Fibroblast of peridontal ligament (primary cell): ENCODE results near the gene EIF2D.

Source experiments
- DNase-seq: peaks from one replicate; pipeline ENCODE4 v3.0.0-alpha.2; 2010; ENCODE audit errors: extremely low read depth

The EIF2D gene

DNA sequence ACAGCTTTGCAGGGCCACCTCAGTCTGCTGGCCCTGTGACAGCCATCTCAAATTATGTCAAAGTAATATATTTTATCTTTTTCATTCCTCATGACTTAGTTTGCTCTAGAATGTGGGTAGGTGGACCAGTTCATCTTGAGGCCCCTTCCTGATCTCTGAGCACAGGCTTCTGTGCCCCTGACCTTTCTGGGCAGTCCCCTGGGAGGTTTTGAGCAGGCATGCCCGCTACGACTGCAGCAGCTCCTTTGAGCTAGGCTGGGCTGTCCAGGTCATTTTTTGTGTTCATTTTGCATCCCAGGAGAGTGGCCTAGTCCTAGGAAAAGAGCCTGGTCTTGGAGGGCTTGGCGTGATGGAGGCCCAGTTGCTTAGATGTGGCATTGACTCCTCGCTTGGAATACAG, 42.7 kb downstream of the EIF2D start:
- DNase-seq = no peak

DNA sequence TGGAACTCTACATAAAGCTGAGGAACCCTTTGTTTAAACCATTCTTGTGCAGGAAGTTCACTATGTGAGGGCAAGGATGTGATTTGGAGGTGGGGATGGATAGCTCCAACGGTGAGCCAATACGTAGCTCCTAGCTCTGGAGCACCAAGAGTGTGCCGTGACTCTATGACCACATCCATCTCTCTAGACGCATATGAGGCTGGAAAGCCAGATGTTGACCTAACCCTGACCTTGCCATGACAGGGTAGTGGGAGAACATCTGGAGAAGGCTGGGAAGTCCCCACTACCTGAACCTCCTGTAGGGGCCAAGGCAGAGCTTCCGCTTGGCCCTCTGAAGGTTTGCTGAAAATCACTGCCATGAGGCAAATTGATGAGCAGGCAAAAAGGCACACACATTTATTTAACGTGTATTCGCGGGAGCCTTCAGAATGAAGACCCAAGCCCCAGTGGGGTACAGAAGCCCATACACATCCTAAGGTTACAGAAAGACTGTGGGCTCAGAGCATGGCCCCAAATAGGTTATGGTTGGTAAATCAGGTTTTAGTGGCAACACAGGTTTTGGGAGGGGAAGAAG, 43.4 kb downstream of the EIF2D start:
- DNase-seq = no peak

DNA sequence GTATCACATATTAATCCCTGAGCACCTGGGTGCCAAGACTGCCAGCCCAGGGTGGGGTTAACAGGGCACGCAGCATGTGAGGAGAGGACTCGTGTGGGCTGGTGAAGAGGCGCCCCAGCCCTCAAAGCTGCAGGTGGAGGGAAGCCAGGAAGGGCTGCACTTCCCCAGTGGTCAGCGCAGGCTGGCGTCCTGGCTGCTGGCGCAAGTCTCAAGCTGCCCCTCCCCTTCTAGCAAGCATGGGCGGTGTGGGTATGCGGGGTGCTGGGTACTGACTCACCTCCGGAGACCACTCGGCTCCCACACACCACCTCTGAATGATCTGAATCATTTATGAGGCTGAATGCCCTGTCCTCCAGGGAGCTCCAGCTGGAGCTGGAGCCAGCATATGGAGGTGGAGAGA, 44.0 kb downstream of the EIF2D start:
- no peak for DNase-seq

DNA sequence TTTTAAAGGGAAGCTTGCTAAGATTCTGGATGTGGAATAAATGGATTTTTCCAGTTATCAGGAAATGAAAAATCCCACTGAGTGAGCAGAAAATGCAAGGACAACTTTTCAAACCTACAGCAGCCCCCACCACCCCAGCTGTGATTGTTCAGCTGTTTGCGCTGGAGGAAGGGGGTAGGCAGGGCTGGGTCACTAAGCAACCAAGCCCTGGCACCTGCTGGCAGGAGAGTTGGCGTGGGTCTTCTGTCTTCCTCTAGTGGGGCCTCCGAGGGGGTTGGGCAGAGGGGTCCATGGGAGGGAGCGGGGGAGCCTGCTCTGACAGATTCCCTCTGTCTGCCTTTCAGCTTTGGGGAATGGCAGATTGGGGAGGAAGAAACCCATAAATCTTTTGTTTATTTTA, 45.3 kb downstream of the EIF2D start:
- no peak for DNase-seq

DNA sequence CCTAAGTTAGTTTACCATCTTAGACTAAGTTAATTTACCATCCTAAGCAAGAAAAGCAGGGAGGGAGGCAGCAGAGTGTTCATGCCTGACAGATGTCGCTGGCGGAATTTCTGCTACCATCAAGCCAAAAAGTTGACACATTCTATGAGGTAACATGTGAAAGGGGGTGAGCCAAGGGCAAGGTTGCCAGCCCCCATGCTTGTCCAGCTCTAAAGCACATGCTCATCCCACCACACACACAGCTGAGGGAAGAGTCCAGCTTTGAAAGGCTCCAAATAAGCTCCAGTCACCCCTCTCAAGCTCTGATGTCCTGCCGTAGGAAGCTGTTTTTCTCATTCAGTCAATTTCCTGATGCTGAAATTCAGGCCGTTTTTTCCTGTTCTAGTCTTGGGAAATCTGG, 46.3 kb downstream of the EIF2D start:
- no peak for DNase-seq

DNA sequence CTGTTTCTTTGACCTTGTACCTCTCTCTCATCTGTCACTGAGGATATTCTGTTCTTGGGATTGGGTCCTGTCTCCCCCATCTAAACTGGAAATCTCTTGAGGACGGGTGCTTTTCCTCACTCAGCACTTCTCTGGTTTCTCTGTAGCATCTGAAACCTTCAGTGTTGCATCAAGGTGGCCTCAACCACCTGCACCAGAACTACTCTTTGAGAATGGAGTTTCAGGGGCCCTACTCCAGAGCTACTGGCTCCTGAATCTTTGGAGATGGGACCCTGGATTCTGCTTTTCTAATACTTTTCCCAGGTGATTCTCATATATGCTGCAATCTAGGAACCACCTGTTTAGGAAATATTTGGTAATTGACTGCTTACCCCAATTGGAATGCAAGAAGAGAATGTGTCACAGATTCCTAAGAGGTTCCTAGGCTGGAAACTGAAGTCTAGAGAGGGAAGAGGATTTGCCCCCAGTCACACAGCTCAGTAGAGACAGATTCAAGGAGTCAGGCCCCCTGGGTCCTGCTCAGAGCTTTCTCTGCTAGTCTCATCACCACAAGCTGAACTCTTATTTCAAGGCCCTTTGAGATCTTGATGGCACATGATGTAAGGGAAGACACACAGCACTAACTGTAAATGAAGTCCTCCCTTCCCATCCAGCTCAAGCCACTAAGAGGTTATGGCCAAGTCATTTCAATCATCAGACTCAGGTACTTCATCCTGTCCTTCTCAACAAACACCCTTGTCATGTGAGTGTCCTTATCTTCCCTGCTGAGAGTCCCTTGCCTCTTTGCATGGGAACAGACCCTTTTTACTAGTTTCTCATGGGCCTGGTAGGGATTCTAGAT, 48.7 kb downstream of the EIF2D start:
- no peak for DNase-seq

DNA sequence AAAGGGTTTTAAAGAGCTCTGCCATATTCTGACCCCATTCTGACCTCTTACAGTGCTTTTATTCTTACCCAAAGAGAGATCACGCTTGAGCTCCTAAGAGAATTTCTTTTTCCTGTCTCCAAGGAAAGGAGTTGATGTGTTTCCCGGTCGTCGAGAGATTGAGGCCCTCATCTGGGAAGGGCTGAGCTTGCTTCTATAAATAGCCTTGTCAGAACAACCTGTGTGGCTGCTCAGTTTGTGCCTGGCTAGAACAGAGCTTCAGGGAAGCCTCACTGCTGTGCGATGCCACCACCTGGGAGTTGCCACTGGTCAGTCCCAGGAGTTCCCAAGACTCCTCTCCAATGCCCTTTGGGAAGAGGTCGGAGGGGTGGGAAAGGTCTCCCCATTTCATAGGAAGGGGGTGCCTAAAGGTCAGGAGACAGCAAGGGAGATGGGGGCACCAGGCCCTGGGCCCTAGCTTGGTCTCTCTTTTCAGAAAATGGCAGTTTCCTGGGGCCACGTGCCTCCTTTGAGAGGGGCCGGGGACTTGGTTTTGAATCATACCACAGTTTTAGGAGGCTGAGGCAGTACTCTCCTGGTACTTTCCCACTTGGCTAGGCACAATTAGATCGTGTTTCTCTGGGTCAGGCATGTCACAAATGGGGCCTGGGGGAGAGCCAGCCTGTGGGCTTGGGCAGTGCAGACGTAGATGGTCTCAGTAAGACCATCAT, 52.1 kb downstream of the EIF2D start:
- DNase-seq = no peak

DNA sequence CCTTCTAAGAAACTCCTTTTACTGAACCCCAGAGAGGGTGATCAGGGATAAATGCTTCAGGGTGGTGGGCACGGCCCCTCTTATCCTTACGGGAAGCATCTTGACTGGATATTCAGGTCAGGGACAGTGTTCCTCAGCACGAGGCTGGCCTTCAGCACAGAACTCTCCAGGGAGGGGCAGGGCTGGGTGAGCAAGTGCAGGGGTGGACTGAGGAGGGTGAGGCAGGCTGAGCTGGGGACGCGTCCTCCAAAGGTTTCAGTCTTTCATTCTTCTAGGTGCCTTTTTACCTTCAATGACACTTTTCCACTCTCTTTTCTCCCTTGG, 52.6 kb downstream of the EIF2D start:
- no peak for DNase-seq

DNA sequence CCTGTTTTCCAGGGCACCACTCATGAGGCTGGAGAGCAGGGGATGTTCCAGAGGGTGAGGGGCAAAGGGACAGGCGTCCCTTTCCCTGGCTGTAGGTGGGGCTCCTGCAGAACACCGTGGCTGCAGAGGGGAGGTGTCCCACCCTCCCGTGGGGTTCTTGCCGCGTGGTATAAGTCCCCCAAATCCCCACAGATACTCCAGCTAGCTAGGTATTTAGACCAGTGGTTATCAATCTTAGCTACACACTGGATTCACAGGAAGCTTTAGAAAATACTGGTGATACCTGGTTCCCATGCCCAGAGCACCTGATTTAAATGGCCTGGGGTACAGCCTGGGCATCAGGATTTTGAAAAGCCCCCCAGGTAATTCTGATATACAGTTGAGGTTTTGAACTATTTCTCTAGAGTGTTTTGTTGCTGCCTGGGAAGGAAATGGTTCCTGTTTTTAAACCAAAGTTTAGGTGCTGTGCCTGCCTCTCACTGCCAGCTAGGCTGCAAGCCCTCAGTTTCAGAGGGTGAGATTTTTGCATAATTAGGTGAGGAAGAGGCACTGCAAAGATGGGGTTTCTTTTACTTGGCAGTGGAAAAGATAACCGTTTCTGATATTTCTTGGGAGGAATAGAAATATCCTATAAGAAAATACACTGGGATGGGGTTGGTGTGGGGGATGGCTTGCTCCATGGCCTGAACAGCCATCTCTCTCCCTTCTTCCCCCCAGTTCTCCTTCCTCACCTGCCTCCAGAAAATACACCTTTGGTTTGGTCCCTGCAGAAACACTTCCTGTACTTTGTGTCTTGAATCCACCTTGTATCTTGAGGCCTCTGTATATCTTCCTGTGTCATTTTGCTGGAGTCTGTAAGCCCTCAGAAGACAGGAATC, 53.2 kb downstream of the EIF2D start:
- no peak for DNase-seq

DNA sequence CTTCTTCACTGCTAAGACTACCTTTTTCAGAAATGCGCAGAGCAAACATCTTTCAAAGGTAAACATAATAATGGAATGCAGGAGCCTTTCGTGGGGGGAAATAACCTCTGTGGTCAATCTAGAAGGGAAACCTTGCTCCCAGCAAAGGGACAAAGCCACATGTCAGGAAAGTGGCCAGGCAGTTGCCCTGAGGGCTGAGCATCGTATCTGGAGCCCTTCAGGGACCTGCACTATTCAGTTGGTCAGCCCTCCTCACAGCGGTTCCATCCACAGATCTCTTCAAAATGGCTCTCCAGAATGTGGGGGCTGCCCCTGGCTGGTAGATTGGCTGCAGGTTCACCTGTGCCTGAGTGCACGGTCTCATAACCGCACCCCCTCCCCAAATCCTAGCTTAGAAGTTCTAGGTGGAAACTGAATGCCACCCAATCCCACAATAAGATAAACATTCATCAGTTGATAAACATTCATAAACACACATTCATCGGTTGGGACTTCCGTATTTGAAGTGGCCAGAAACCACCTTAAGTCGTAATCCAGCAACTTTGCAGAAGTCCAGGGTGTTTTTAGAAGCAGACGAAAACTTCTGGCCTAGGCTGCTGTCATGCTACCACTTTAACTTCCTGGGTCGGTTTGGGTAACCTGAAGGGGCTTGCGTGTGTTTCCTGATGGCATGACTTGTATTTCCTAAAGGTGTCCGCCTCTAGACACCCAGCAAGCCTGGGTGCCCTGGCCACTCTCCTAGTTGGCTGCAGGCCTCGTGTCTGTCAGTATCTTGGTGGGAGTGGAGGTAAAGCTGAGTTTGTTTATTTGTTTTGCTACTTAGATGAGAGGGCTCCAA, 54.4 kb downstream of the EIF2D start:
- no peak for DNase-seq

DNA sequence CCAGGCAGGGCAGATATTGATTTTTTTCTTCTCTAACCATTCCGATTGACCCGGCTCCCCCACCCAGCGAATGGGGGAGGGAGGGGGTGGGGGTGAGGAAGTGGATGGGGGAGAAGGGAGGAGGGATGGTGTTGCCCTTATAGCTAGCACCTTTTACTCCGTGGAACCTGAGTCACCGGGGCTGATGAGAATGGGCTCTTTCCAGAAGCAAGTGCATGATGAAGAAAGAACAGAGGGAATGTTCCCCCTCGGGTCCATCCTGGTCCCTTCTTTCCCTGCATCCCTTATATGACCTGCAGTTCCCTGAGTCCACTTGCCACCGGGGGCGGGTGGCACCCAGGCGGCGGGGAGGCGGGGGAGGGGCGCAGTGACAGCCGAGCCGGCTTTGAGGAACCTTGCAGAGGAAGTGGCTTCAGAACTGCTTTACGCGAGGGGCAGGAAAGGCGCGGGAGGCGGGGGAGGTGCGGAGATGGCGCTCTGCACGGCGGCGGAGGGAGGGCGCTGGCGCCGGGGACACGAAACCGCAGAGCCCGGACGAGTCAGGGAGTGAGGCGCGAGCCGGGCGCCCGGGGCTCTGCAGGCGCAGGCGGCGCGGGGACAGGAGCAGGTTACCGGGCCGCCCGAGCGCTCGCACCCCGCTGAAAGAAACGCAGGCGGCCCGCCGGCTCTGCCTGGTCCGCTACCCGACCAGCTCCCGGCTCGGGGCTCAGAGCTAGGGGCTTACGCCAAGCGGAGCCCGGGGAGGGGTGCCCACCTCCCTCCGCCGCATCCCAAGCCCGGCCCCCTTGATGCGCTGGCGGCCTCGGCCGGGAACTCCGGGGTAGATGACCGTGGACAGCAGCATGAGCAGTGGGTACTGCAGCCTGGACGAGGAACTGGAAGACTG, 55.3 kb downstream of the EIF2D start:
- DNase-seq = no peak

DNA sequence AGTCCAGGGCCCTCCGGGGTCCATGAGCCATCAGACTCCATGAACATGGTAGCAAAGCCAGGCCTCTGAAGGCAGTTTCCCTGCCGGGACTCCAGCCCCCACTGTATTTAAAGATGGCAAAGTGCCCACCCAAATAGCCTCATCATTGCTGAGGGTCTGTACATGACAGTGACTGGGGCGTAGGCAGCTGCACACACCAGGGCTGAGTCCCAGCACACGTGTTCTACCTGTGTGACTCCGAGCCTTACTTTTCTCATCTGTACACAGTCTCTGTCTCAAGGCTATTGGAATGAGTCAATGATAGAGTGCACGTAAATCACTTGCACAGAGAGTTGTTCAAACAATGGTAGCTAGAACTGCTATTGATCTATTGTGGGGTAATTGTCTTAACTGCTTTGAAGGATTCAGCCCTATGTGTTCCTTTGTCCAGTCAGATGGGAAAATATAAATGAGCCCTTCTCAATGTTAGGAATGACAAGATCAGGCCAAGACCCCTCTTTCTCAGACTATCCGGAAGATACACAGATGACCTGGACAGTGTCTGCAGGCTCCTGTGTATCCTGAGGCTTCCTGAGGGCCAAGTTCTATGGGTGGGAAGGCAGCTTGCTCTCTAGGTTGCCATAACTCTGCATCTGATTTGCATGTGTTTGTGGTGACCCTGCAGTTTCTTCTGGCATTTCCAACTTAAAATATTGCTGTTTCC, 56.1 kb downstream of the EIF2D start:
- no peak for DNase-seq

DNA sequence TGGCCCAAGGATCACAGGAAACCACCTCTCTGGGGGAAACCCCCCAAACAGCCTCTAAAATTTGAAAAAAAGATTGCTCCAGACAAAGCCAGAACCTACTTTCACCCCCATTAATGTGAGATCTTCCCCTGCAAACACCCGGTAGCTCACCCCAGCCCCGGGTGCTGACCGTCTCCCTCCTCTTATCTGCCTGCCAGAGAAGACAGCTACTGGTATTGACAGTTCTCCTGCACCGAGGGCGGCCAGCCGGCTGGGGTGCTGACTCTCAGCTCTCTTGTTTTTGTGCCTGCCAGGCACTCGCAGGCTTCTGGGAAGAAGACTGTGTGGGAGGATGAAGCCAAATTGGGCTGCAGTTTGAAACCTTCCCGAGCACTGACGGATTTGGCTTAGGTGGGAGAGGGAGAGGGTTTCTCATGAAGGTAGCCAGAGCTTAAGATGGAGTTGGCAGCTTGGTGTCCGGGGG, 56.8 kb downstream of the EIF2D start:
- DNase-seq = no peak

DNA sequence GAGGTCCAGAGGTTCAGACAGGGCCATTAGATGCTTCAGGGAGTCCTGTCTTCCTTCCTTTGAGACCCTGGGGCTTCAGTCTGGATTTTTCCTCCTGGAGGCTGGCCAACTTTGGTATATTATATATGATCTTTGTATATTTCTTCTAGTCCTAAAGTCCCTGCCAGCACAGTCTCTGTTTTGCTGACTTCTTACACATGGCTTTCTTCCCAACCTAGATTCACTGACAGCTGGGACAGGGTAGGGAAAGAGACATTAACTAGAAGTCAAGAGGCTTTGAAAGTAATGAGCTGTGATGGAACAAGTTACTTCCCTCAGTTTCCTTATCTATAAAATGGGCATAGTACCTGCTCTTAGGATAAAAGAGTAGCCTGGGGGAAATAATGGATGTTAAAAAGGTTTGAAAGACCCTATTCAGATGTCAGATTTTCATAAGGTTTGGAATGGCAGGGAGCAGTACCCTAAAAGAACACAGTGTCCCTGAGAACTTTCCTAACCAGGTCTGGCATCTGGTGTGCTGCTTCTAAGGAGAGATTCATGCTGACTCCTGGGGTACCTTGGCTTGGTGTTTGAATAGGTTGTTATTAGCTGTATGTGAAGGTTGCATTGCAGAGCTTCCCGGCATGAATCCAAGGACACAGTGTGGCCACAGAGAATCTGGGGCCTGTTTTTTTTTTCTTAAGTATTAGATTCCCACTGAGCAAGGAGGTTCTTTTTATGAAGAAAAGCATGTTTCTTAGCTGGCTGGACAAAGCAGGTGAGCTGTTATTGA, 57.4 kb downstream of the EIF2D start:
- DNase-seq = no peak

DNA sequence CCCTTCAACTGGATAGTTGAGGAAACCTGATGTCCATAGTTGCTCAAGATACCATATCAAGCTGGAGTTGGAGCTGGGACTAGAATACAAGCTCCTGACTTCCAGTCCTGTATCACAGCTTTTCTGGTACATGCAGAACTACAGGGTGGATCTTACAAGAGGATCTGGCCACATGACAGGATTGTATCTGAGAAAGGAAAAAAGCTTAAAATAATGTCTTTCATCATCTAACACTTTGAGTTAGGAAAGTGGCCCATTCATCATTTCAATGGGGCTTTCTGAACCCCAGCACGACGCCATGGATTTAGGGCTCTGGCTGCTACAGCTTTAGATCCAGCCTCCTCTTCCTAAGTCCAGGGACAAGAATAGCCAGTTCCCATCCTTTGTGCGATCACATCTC, 58.1 kb downstream of the EIF2D start:
- DNase-seq = no peak

DNA sequence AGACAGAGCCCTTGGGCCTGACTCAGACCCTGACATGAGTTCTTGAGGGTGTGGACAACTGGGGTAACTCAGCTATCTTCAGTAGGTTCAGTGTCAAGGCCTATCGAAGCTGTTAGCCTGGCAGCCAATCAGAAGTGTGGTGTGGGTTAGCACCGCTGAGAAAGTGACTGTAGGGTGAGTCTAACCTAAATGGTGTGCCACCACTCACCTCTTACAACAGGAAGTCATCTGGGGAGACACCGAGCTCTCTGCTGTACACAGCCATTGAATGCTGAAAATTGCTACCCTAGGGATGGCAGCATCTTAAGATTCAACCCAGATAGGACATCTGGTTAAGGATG, 60.3 kb downstream of the EIF2D start:
- DNase-seq = no peak

DNA sequence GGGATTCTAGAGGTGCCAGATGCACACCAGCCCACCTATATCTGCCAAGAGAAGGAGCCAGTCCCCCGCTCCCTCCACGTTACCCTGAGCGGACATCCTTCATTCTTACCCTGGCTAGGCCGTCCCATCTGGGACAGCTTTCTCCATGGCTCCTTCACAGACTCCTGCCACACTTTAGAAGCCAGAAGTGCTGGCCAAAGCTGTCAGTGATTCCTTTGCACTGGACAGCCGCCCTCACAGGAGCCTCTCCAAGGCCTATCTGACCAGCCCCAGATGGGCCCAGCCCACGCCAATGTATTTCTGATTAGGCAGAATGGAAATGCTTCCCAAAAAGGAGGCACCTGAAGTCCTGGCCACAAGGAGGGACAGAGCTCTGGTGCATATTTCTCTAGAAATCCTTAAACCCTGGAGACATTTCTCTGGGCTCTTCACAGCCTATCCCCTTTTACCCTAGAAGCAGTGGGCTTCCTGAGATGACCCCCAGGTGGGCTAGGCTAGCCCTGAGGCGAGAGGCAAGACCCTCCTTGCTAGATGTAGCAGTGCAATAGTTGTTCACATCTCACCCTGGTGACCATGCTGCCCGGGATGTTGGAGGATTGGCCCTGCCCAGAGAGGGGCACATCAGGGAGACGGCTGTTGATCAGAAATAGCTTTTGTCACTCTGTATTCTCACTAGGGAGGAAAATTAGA, 60.8 kb downstream of the EIF2D start:
- no peak for DNase-seq

DNA sequence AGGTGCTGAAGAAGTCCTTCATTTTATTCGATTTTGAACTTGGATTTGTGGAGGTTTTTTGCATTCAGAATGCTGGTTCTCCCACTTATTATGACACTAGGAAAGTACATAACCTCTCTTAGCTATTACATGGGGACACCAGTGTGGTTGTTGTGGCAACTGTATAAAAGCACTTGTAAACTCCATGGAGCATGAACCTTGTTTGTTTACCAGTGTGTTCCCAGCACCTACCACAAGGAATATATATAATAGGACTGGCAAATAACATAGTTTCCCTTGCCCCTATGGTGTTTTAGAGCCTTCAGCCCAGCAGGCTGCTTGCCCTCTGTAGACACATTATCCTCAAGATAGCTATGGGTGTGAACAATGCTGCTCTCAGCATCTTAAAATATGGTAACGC, 61.8 kb downstream of the EIF2D start:
- no peak for DNase-seq
